ENCODE data around the gene DHTKD1.
"Not testable (repeated sequence)": the region's sequence is repeated elsewhere in the genome, so short reads cannot be mapped to it uniquely, and the experiment has no call there.

Gene DHTKD1

DNA sequence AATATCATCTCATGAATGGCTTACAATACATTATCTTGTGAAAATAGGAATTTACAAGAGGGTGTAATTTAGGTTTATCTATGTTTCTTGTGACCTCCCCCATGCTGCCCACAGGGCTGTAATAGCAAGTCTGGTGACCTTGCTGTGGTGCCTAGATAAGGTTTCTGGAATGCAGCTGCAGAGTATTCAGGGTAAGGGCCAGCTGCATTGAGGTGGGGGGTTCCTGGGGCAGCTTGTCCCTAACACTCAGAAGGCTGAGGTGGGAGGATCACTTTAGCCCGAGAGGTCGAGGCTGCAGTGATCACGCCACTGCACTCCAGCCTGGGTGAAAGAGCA, 5.3 kb upstream of the DHTKD1 start:
- no peak for DNase-seq

DNA sequence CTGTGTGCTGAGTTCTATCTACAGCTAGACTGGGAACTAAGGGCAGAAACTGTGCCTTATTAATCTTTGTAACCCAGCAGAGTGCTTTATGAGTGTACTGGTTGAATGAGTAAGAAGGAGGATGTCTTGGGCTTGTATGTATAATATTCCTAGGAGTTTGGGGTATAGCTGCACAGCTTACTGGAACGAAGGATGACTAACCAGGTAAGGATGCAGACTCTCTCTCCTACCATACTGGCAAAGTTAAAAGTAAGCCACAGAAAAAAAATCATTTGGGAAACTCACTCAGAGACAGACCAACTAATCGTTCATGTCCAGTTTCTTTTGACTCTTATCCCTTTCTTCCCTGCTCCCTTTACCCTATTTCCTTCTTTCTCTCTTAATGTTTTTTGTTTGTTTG, 1.4 kb upstream of the DHTKD1 start:
- no peak for DNase-seq

DNA sequence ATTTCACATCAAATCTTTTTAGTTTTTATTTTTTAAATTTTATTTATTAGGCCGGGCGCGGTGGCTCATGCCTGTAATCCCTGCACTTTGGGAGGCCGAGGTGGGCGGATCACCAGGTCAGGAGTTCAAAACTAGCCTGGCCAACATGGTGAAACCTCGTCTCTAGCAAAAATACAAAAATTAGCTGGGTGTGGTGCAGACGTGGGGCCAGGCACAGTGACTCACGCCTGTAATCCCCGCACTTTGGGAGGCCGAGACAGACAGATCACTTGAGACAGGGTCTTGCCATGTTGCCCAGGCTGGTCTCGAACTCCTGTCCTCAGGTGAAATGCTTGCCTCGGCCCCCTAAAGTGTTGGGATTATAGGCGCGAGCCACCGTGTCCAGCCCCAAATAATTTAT, 2.7 kb downstream of the DHTKD1 start:
- not testable (repeated sequence) for DNase-seq

DNA sequence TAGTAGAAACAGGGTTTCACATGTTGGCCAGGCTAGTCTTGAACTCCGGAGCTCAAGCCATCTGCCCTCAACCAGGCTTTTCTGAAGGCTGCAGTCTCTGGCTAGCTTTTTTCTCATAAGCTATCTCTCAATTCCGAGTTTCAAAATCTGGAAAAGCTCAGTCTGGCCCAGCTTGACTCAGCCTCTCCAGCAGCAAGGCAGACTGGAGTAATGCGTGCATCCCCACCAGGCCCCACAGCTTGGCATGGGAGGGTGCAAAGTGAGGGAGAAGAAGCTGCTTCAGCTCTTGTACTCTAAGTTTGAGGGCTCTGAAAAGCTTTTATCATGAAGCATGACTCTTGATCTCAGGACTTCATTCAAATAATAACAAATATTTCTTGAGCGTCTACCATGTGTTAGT, 4.8 kb downstream of the DHTKD1 start:
- no peak for DNase-seq

DNA sequence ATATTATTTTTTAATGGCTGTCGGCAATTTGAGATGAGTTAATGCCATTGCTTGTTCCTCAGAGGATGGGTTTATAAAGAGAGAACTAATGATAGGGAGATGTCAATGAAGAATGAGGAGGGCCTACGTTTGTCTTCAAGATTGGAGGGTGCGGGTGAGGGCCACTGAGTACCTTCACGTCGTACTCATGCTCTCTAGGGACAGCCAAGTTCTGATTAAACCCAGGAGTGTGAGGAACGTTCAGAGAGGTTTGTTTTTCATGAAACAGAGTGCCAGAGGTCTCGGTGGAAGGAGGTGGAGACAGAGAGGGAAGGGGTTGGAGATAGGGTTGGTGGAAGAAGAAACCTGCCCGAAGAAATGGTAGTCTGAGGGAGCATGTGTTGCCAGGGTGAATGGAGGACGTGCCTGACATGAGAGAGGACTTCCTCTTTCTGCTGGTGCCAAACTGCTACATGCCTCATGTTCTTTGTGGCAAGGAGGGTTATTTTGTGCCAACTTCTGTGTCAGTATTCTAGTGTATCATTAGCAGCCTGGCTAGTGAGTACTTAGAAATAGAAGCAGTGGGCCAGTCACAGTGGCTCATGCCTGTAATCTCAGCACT, 8.9 kb downstream of the DHTKD1 start:
- no peak for DNase-seq

DNA sequence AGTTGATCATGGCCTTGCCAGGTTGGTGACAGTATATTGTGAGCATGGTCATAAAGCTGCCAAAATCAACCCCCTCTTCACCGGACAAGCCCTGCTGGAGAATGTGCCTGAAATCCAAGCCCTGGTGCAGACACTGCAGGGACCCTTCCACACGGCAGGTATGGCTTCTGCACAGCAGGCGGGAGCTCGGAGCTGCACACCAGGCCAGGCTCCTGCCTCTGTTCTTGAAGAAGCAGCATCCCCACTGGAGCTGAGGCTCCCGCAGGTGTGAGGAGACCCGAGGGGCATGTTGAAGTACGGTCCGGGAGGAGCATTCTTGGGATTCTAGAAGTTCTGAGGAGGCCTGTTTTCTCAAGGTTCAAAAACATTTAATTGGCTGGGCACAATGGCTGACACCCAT, 12.7 kb downstream of the DHTKD1 start:
- no peak for DNase-seq

DNA sequence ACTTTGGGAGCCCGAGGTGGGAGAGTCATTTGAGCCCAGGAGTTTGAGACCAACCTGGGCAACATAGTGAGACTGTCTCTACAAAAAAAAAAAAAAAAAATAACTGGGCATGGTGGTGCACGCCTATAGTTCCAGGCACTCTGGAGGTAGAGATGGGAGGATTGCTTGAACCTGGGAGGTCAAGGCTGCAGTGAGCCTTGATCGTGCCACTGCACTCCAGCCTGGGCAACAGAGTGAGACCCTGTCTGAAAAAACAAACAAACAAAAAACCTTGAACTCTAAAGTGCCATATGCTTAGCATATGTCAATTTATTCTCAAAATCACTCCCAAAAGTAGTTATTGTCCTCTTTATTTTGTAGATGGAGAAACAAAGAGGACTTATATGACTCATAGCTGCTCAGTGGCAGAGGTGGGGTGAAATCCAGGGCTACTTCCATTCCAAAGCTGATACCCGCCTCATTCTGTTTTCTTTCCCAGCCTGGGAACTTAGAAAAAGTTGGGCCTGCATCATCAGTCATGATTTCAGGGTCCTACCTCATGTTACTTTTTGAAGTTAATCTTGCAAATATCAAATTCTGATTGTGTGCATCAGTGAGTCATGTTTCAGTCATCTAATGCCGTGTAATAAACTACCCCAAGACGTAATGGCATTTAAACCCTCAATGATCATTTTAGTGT, 13.3 kb downstream of the DHTKD1 start:
- DNase-seq: no peak

DNA sequence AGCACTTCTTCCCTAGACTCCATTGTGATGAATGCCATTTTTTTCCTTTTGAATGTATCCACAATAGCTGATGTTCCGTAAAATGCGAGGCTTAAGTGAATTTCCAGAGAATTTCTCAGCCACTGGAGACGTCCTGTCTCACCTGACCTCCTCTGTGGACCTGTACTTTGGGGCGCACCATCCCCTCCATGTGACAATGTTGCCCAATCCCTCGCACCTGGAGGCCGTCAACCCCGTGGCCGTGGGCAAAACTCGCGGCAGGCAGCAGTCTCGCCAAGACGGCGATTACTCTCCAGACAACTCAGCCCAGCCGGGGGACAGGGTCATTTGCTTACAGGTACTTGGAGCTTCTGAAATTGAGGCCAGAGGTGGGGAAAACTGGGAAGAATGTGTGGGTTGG, 20.2 kb downstream of the DHTKD1 start:
- DNase-seq: no peak

DNA sequence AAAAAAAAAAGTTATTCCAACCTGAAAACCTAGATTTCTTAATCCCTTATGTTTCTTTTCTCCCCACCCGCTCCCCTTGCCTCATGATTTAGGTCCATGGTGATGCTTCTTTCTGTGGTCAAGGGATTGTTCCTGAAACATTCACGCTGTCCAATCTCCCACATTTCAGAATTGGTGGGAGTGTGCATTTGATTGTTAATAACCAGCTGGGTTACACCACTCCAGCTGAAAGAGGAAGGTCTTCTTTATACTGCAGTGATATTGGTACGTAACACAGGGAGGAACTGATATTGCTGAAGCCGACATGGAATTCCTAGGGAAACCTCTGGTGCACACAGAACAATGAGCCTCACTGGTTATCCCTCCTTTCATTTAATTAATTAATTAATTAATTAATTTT, 22.7 kb downstream of the DHTKD1 start:
- DNase-seq: no peak

DNA sequence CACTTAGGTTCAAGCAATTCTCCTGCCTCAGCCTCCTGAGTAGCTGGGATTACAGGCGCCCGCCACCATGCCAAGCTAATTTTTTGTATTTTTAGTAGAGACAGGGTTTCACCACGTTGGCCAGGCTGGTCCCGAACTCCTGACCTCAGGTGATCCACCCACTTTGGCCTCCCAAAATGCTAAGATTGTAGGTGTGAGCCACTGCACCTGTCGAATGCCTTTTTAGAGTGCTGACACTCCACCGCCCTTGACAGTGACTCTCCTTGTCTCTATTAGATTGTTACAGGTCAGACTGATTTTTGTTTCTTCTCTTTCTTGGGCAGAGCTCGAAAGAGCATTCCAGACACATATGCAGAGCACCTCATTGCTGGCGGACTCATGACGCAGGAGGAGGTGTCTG, 28.6 kb downstream of the DHTKD1 start:
- not testable (repeated sequence) for DNase-seq

DNA sequence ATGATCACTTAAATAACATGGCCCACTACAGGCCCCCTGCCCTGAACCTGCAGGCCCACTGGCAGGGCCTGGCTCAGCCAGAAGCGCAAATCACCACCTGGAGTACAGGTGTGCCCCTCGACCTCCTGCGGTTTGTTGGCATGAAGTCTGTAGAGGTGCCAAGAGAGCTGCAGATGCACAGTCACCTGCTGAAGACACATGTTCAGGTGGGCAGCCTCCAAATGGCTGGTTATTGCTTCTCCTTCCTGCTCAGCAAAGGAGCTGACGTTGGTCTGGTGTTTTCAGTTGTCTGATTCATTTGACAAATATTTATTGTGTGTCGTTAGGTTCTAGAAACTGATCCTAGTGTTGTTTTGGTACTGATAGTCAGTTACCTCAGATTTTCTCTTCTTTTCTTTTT, 29.0 kb downstream of the DHTKD1 start:
- DNase-seq: no peak

DNA sequence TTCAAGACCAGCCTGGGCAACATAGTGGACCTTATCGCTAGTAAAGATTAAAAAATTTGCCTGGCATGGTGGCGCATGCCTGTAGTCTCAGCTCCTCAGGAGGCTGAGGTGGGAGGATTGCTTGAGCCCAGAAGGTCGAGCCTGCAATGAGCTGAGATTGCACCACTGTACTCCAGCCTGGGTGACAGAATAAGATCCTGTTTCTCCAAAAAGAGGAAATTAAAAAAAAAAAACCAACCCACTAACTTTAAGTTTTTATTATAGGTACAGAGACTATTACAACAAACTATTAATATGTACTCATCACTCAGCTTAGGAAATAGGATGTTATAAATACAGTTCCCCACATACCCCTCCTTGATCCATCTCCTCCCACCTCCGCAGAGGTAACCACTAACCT, 30.2 kb downstream of the DHTKD1 start:
- DNase-seq: no peak

DNA sequence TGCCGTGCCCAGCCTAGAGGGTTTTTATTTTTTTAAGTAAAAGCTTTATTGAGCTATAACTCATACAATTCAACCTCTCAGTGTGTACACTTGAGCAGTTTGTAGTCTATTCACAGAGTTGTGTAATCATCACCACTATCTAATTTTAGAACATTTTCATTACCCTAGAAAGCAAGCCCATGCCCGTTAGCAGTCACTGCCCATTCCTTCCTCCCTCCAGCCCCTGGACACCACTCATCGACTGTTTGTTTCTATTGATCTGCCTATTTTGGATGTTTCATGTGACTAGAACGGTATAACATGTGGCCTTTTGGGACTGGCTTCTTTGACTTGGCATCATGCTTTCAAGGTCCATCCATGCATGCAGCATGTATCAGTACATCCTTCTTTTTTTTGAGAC, 35.0 kb downstream of the DHTKD1 start:
- DNase-seq: no peak

DNA sequence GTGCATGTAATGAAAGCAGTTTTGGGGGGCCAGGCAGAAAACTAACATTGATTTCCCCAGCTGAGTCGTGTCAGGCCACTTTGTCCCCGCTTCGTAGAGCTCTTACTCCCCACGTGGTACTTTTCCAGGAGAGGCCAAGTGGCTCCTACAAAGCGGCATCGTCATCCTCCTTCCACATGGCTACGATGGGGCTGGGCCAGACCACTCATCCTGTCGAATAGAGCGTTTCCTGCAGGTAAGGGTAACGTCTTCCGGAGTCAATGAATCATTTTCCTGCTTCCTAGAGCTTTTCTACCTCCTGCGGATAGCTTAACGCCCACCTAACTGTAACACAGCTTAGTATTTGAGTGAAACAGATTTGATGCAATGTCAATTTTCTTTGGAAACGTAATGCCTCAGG, 39.0 kb downstream of the DHTKD1 start:
- no peak for DNase-seq

DNA sequence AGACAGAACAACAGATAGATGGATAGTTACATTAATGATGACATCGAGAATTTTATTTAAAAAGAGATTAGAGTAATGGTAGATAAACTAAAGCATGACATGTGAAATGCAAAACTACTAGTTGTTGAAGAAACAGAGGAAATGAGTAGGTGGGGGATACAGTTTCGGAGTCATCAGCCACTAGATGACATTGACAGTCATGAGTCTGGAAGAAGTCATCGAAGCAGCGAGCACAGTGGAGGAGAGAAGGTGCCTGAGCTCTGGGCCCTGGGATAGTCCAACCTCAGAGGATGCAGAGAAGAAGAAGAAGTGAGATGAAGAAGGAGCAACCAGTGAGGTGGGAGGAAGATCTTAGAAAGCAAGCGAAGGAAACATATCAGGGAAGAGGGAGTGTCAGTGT, 40.5 kb downstream of the DHTKD1 start:
- no peak for DNase-seq

DNA sequence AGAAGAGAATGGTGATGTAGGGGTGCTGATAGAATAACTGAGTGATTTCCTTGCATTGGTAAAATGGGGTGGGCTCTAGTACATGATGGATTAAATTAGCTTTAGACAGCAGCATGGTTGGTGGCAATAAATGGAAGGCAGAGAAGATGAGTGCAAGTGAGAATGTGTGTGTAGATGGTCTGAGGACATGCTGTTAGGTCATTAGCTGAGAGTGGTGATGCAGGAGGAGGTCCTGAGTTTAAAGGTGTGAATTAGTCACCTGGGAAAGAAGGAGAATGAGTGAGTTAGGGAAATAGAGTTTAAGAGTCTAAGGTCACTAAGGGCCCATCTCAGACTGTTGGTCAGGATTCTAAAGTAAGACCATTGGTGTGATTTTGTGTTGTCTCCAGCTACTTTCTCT, 42.8 kb downstream of the DHTKD1 start:
- DNase-seq: no peak

DNA sequence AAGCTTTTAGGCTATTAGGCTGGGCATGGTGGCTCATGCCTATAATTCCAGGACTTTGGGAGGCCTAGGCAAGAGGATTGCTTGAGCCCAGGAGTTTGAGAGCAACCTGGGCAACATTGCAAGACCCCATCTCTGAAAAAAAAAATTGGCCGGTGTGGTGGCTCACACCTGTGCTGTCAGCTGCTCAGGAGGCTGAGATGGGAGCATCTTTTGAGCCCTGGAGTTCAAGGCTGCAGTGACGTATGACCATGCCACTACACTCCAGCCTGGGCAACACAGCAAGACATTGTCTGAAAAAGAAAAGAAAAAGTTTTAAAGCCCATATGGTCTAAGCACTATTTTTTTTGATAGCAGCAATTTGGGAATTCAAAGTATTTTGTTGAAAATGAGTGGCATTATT, 44.9 kb downstream of the DHTKD1 start:
- no peak for DNase-seq

DNA sequence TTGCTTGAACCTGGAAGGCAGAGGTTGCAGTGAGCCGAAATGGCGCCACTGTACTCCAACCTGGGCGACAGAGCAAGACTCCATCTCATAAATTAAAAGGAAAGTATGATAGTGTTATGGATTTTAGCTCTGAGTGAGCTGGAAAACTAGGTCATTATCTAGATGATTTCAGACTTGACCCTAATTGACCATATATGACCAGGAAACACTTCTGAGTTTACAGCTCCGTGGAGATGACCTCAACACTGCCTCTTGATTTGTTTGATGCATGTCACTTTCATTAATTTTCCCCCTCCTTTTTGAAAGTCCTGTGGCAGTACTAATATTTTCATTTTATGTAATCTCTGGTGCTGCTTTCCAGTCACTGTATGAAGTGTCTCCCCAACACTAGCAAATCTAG, 52.9 kb downstream of the DHTKD1 start:
- no peak for DNase-seq

DNA sequence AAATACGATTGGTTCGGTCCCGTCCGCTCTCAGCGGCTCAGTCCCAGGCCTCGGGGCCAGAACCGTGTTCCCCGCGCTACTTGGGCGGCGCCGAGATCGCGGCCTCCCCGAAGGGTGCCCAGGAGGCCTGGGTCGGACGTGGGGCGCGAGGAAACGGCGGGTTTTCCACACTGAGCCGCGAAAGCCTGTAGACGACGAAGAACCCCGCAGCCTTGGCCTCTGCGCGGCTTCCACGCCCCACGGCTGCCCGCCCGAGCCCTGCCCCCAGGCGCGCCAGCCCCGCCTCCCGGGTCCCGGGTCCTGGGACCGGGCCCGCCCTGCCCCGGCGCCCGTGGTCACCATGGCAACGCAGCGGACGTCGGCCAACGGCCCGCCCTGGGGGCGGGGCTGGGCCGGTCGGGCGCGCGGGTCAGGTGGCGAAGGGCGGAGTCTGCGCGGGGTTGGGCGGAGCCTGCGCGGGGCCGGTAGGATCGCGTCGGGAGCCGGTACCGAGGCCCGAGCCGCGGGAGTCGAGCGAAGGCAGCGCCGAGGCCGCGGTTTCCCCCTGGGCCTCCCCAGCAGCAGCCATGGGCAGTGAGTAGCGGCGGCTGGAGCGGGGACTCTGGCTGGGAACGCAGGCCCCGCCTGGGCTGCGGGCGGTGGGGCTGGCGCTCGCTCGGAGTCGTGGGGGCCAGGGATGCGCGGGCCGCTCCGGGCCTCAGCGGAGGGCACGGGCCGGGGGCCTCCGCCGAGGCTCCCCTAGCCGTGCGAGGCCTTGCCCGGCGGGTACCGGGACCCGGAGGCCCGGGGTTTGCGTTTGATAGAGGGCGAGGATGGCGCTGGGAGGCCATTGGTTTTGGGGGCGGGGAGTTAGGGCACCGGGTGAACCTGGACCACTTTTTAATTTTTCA, 60.7 kb downstream of the DHTKD1 start, which contains the start of gene SEC61A2:
Gene SEC61A2 (plus strand): TSS at position 456 of the 890 bp plus-strand sequence. CDS start 111 bp downstream, at position 567.
- DNase-seq: peak; percentile 67

DNA sequence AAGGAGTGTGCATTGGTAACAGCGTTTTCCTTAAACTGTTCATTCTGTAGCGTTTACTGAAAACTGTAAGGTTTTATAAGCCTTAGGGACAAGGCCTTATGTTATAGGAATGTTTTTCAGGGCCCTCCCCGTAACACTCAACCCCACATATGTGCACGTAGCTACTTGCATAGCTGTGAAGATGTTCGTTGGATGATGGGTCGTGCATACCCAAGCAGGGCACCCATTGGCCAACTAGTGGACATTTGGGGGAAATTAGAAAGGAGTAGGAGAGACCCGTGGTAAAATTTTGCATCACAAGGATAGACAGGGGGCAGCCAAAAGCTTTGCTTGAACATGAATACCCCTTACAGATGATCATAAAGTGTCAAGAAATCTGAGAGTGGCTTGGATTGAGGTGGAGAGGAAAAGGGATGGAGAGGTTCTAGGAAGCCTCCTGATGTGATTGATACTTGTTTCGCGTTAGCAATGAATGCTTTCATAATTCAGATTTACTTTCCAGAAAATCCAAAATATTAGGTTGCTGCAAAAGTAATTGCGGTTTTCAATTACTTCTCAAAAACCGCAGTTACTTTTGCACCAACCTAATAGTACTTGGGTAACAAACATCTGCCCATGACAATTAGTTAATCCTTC, 61.6 kb downstream of the DHTKD1 start:
- DNase-seq: peak; percentile 56

DNA sequence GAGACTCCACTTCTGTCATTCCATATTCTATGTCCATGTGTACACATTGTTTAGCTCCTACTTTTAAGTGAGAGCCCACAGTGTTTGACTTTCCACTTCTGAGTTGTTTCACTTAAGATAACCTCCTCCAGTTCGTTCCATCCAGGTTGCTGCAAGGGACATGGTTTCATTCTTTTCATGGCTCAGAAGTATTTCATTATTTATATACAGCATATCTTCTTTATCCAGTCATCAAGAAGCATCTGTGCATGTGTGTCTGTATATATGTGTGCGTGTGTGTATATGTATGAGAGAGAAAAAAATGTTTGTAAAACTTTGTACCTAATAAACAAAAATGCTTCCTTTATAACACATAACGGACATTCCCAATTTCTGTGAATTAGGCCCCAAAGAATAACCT, 66.9 kb downstream of the DHTKD1 start:
- no peak for DNase-seq

DNA sequence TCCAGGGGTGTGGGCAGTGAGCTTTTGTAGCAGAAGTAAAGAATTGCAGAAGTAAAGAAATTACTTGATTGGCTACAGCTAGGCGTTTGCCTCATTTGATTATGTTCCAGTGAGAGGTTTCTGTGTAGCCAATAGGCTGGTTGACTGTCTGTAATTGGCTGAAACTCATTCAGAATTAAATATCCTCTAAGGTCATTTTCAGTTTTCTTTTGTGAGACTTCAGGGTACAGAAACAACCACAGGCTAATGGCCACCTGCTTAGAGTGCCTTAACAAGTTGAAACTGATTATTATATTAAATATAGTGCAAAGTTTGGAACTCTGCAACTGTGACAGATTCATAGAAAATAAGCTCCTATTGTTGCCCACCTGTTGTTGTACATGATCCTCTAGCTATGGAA, 71.3 kb downstream of the DHTKD1 start:
- no peak for DNase-seq

DNA sequence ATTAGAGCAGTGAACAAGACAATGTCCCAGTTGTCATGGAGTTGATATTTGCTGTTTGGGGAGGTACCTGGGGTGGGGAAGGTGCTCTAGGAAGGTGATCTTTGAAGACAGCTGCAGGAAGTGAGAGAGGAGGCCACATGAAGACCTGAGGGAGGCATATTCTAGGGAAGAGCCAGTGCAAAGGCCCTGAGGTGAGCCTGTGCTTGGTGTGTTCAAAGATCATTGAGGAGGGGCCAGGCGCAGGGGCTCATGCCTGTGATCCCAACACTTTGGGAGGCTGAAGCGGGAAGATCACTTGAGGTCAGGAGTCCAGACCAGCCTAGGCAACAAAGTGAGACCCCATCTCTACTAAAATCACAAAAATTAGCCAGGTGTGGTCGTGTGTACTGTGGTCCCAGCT, 75.8 kb downstream of the DHTKD1 start:
- DNase-seq: no peak

DNA sequence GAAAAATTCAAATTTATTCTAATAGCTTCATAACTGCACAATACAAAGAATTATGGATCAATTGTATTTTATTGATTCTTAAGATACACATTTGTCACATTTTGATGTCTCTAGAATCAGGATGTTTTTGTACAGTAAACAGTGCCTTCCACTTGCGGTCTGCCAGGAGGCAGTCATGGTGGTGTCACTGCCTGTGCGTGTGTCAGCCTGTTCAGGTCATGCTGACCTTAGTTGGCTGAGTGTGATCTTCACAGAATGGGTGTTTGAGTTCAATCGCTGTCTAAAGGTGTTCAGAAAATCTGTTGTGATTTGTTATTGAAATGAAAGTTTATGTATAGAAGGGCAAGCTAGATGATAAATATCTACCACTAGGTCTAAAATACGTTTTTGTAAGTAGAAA, 81.4 kb downstream of the DHTKD1 start:
- no peak for DNase-seq
